HG02870 (cell line): ENCODE results near the gene ABCA12.

Experiments used
- ATAC-seq: cut with Tn5 transposase; IDR thresholded peaks from one replicate; pipeline ENCODE4 v1.9.1; 2021; ENCODE audit warnings: mild to moderate bottlenecking, moderate library complexity; ENCODE audit not compliant: unreplicated experiment

ABCA12 gene

GRCh38 chr2:215137329-215137686, 1.1 kb downstream of the ABCA12 start:
- ATAC-seq, result no peak

- peak; percentile 50 for ATAC-seq
Observed at GRCh38 chr2:215136669-215137328, 1.6 kb downstream of the ABCA12 start.

- ATAC-seq, result no peak
Observed at GRCh38 chr2:215120401-215120800, 18.0 kb downstream of the ABCA12 start.

- ATAC-seq, result no peak
Observed at GRCh38 chr2:215119847-215120246, 18.6 kb downstream of the ABCA12 start.

- ATAC-seq, result no peak
Observed at GRCh38 chr2:215110918-215111317, 27.5 kb downstream of the ABCA12 start.

GRCh38 chr2:215107216-215108056, 31.0 kb downstream of the ABCA12 start:
- peak; percentile 18 for ATAC-seq

- ATAC-seq, result no peak
Observed at GRCh38 chr2:215105607-215106354, 32.6 kb downstream of the ABCA12 start.

- no peak for ATAC-seq
Observed at GRCh38 chr2:215104226-215104625, 34.2 kb downstream of the ABCA12 start.

GRCh38 chr2:215098875-215099274, 39.6 kb downstream of the ABCA12 start:
- no peak for ATAC-seq

- ATAC-seq, result no peak
Observed at GRCh38 chr2:215084080-215084479, 54.3 kb downstream of the ABCA12 start.

GRCh38 chr2:215083146-215083545, 55.3 kb downstream of the ABCA12 start:
- ATAC-seq, result no peak

GRCh38 chr2:215082446-215082845, 56.0 kb downstream of the ABCA12 start:
- ATAC-seq, result no peak

GRCh38 chr2:215080545-215080944, 57.9 kb downstream of the ABCA12 start:
- no peak for ATAC-seq

GRCh38 chr2:215071676-215072075, 66.8 kb downstream of the ABCA12 start:
- ATAC-seq, result no peak

GRCh38 chr2:215068399-215068798, 70.0 kb downstream of the ABCA12 start:
- no peak for ATAC-seq

GRCh38 chr2:215066124-215066523, 72.3 kb downstream of the ABCA12 start:
- ATAC-seq, result no peak

- ATAC-seq, result no peak
Observed at GRCh38 chr2:215063526-215063925, 74.9 kb downstream of the ABCA12 start.

- ATAC-seq, result no peak
Observed at GRCh38 chr2:215060861-215061536, 77.4 kb downstream of the ABCA12 start.

- no peak for ATAC-seq
Observed at GRCh38 chr2:215059724-215060123, 78.7 kb downstream of the ABCA12 start.

GRCh38 chr2:215055891-215056290, 82.5 kb downstream of the ABCA12 start:
- ATAC-seq, result no peak

- no peak for ATAC-seq
Observed at GRCh38 chr2:215052810-215053209, 85.6 kb downstream of the ABCA12 start.
